Karpas-422 (cell line): Measurements from ENCODE around the gene POLN. TPM values are rescaled to one million over a fixed set of nuclear protein-coding genes. Genes with fewer than 3 reads are reported as not detected.

Source experiments
- DNase-seq: peaks from one replicate; pipeline ENCODE4 v3.0.0-alpha.2; 2015
- H2AFZ ChIP-seq: fragments of 200-600 bp; sonication (generic); 2 replicates; pipeline ENCODE4 v1.6.1; 2014; ENCODE audit warnings: antibody characterized with exemption, low read length, mixed read lengths
- H3K27ac ChIP-seq: fragments of 200-600 bp; sonication (generic); 2 replicates; pipeline ENCODE4 v1.5.1; 2014; ENCODE audit warnings: mild to moderate bottlenecking, low read length, moderate library complexity
- H3K27me3 ChIP-seq: fragments of 200-600 bp; sonication (generic); 2 replicates; pipeline ENCODE4 v1.6.1; 2014; ENCODE audit warnings: low read length, mixed read lengths
- H3K36me3 ChIP-seq: fragments of 200-600 bp; sonication (generic); 2 replicates; pipeline ENCODE4 v1.6.1; 2014; ENCODE audit warnings: low read length, mixed read lengths; ENCODE audit not compliant: insufficient read depth
- H3K4me1 ChIP-seq: fragments of 200-600 bp; sonication (generic); 2 replicates; pipeline ENCODE4 v1.6.1; 2014; ENCODE audit warnings: mild to moderate bottlenecking, low read length, mixed read lengths
- H3K4me2 ChIP-seq: fragments of 200-600 bp; sonication (generic); 2 replicates; pipeline ENCODE4 v1.6.1; 2014; ENCODE audit warnings: low read length, low read depth, mild to moderate bottlenecking; ENCODE audit not compliant: poor library complexity, severe bottlenecking
- H3K4me3 ChIP-seq: fragments of 200-600 bp; sonication (generic); 2 replicates; pipeline ENCODE4 v1.5.1; 2014; ENCODE audit warnings: mild to moderate bottlenecking, antibody characterized with exemption, low read length, mixed read lengths
- H3K79me2 ChIP-seq: fragments of 200-600 bp; sonication (generic); 2 replicates; pipeline ENCODE4 v1.6.1; 2014; ENCODE audit warnings: mild to moderate bottlenecking, low read length, mixed read lengths
- H3K9ac ChIP-seq: fragments of 200-600 bp; sonication (generic); 2 replicates; pipeline ENCODE4 v1.6.0; 2014; ENCODE audit warnings: low read length
- H3K9me2 ChIP-seq: fragments of 200-600 bp; sonication (generic), shearing (Covaris generic); replicated peaks from 2 replicates; pipeline ENCODE4 v1.6.0; 2014; ENCODE audit warnings: mild to moderate bottlenecking, low read length, moderate library complexity; ENCODE audit not compliant: insufficient read depth
- H3K9me3 ChIP-seq: fragments of 300-700, 200-600 bp; sonication (generic); 2 replicates; pipeline ENCODE4 v1.6.1; 2014; ENCODE audit warnings: low read length, mixed read lengths
- H4K20me1 ChIP-seq: fragments of 200-600 bp; sonication (generic); 2 replicates; pipeline ENCODE4 v1.6.1; 2014; ENCODE audit warnings: mild to moderate bottlenecking, antibody characterized with exemption, low read length, low read depth; ENCODE audit not compliant: insufficient read depth
- total RNA-seq: library from RNA; depleted of rRNA; stranded (reverse); fragments of >200 nt; shearing (Covaris generic); gene quantifications from 2 replicates; pipeline ENCODE4 v1.2.3, GENCODE V29; 2014; ENCODE audit warnings: low replicate concordance

Gene POLN
- total RNA-seq, 1 experiment from 2014 or later = 4.3 TPM

GRCh38 chr4:2179717-2180116, 62.2 kb downstream of the POLN start:
- Histone ChIP-seq H3K27me3 (no peaks in the 10 kb centered on the region), H4K20me1 (no peaks in the 10 kb centered on the region), H3K9ac (no peak overlapping the region), H3K9me3 (no peaks in the 10 kb centered on the region), H3K9me2 (no peaks in the 10 kb centered on the region), H3K4me3 (no peak overlapping the region), H3K4me2 (no peak overlapping the region), H3K4me1 (no peaks in the 10 kb centered on the region), H2AFZ (no peak overlapping the region), H3K27ac (no peak overlapping the region), H3K36me3 (no peaks in the 10 kb centered on the region), H3K79me2 (no peaks in the 10 kb centered on the region)
- DNase-seq = no peak

- H3K27ac ChIP-seq = no peak overlapping the region
- H3K4me3 ChIP-seq = no peak overlapping the region
- H3K79me2 ChIP-seq = no peaks in the 10 kb centered on the region
- no peaks in the 10 kb centered on the region for H3K27me3 ChIP-seq
- no peaks in the 10 kb centered on the region for H3K9me3 ChIP-seq
- H2AFZ ChIP-seq = no peak overlapping the region
- no peaks in the 10 kb centered on the region for H4K20me1 ChIP-seq
- no peak overlapping the region for H3K4me2 ChIP-seq
- no peak overlapping the region for H3K9ac ChIP-seq
- no peaks in the 10 kb centered on the region for H3K4me1 ChIP-seq
- no peaks in the 10 kb centered on the region for H3K36me3 ChIP-seq
- no peaks in the 10 kb centered on the region for H3K9me2 ChIP-seq
- no peak for DNase-seq
Measured at GRCh38 chr4:2178986-2179385, 62.9 kb downstream of the POLN start.

GRCh38 chr4:2177443-2178093, 64.4 kb downstream of the POLN start:
- Histone ChIP-seq H3K27me3 (no peaks in the 10 kb centered on the region), H3K4me3 (no peak overlapping the region), H2AFZ (no peak overlapping the region), H3K9me3 (no peaks in the 10 kb centered on the region), H4K20me1 (no peaks in the 10 kb centered on the region), H3K4me2 (no peak overlapping the region), H3K79me2 (no peaks in the 10 kb centered on the region), H3K9me2 (no peaks in the 10 kb centered on the region), H3K27ac (no peak overlapping the region), H3K36me3 (no peaks in the 10 kb centered on the region), H3K4me1 (no peaks in the 10 kb centered on the region), H3K9ac (no peak overlapping the region)
- no peak for DNase-seq

GRCh38 chr4:2175990-2176698, 65.8 kb downstream of the POLN start:
- Histone ChIP-seq H4K20me1 (no peaks in the 10 kb centered on the region), H3K9me2 (no peaks in the 10 kb centered on the region), H3K9me3 (no peaks in the 10 kb centered on the region), H3K27ac (no peak overlapping the region), H3K4me2 (no peak overlapping the region), H2AFZ (no peak overlapping the region), H3K27me3 (no peaks in the 10 kb centered on the region), H3K9ac (no peak overlapping the region), H3K4me3 (no peak overlapping the region), H3K36me3 (no peaks in the 10 kb centered on the region), H3K79me2 (no peaks in the 10 kb centered on the region), H3K4me1 (no peaks in the 10 kb centered on the region)
- DNase-seq = no peak

GRCh38 chr4:2174061-2174460, 67.9 kb downstream of the POLN start:
- H2AFZ ChIP-seq = no peak overlapping the region
- H3K27ac ChIP-seq = no peak overlapping the region
- no peaks in the 10 kb centered on the region for H3K9me2 ChIP-seq
- H4K20me1 ChIP-seq = no peaks in the 10 kb centered on the region
- no peak overlapping the region for H3K4me2 ChIP-seq
- no peak overlapping the region for H3K4me3 ChIP-seq
- H3K9ac ChIP-seq = no peak overlapping the region
- no peaks in the 10 kb centered on the region for H3K79me2 ChIP-seq
- no peak for DNase-seq
- H3K9me3 ChIP-seq = no peaks in the 10 kb centered on the region
- no peaks in the 10 kb centered on the region for H3K36me3 ChIP-seq
- no peaks in the 10 kb centered on the region for H3K4me1 ChIP-seq
- H3K27me3 ChIP-seq = no peaks in the 10 kb centered on the region

GRCh38 chr4:2172627-2173231, 69.2 kb downstream of the POLN start:
- no peaks in the 10 kb centered on the region for H3K4me1 ChIP-seq
- no peaks in the 10 kb centered on the region for H3K27me3 ChIP-seq
- DNase-seq = no peak
- no peaks in the 10 kb centered on the region for H4K20me1 ChIP-seq
- no peaks in the 10 kb centered on the region for H3K9me3 ChIP-seq
- H3K9me2 ChIP-seq = no peaks in the 10 kb centered on the region
- no peak overlapping the region for H3K4me2 ChIP-seq
- no peaks in the 10 kb centered on the region for H3K36me3 ChIP-seq
- no peaks in the 10 kb centered on the region for H3K79me2 ChIP-seq
- H3K27ac ChIP-seq = no peak overlapping the region
- no peak overlapping the region for H3K4me3 ChIP-seq
- H2AFZ ChIP-seq = no peak overlapping the region
- H3K9ac ChIP-seq = no peak overlapping the region

GRCh38 chr4:2172161-2172560, 69.8 kb downstream of the POLN start:
- Histone ChIP-seq H3K4me2 (no peak overlapping the region), H3K9me3 (no peaks in the 10 kb centered on the region), H3K27me3 (no peaks in the 10 kb centered on the region), H2AFZ (no peak overlapping the region), H3K36me3 (no peaks in the 10 kb centered on the region), H3K4me3 (no peak overlapping the region), H3K79me2 (no peaks in the 10 kb centered on the region), H4K20me1 (no peaks in the 10 kb centered on the region), H3K9me2 (no peaks in the 10 kb centered on the region), H3K4me1 (no peaks in the 10 kb centered on the region), H3K27ac (no peak overlapping the region), H3K9ac (no peak overlapping the region)
- DNase-seq = no peak

- no peaks in the 10 kb centered on the region for H3K36me3 ChIP-seq
- no peaks in the 10 kb centered on the region for H3K9me2 ChIP-seq
Measured at GRCh38 chr4:2168469-2169319, 73.2 kb downstream of the POLN start.

More at GRCh38 chr4:2168469-2169319, 73.2 kb downstream of the POLN start:
- Histone ChIP-seq H3K4me2 (no peak overlapping the region), H3K9ac (no peak overlapping the region), H3K9me3 (no peaks in the 10 kb centered on the region), H3K4me3 (no peak overlapping the region), H2AFZ (no peak overlapping the region), H3K79me2 (no peaks in the 10 kb centered on the region), H3K27ac (no peak overlapping the region), H3K4me1 (no peaks in the 10 kb centered on the region), H3K27me3 (no peaks in the 10 kb centered on the region), H4K20me1 (no peaks in the 10 kb centered on the region)
- no peak for DNase-seq
